Measurements from ENCODE around the gene MRGPRX4. TPM values are rescaled to one million over a fixed set of nuclear protein-coding genes. Genes with fewer than 3 reads are reported as not detected.

Gene MRGPRX4
- total and polyA plus RNA-seq, 2 donors from 2014 or later: not detected

- Histone ChIP-seq H3K27ac (ENCODE audit: low read depth in 2 of 2, low read length in 2 of 2) (no peak overlapping the region), H3K9ac (ENCODE audit: low read length in 3 of 3) (no peak overlapping the region), H3K4me3 (ENCODE audit: low read length in 3 of 3) (no peak overlapping the region), H3K27me3 (ENCODE audit: control insufficient read depth, insufficient read depth, low read length) (no peaks in the 10 kb centered on the region), H3K36me3 (ENCODE audit: control insufficient read depth in 2 of 3, insufficient read depth in 3 of 3, low read length in 3 of 3) (no peaks in the 10 kb centered on the region), H3K9me3 (ENCODE audit: control insufficient read depth in 2 of 3, insufficient read depth in 1 of 3, low read length in 3 of 3) (no peaks in the 10 kb centered on the region), H3K4me1 (ENCODE audit: control insufficient read depth in 2 of 3, insufficient read depth in 2 of 3, low read depth in 1 of 3, low read length in 3 of 3) (no peaks in the 10 kb centered on the region)
- DNase-seq: peak in 1 of 5 donors; percentile 39
- FAIRE-seq: no peak
- intact Hi-C loops (cut with DNase I): no loop called here
- TF ChIP-seq CTCF (IDR thresholded peaks at IDR 0.05; ENCODE audit: borderline replicate concordance, extremely low read depth, insufficient read depth): no peak
These were observed 31.6 kb downstream of the MRGPRX4 start for GRCh38 chr11:18204220-18204619.

GRCh38 chr11:18204771-18205170 is 32.1 kb downstream of the MRGPRX4 start:
- no peak for DNase-seq
- H3K4me1 ChIP-seq (ENCODE audit: control insufficient read depth in 2 of 3, insufficient read depth in 2 of 3, low read depth in 1 of 3, low read length in 3 of 3): no peaks in the 10 kb centered on the region
- no peak overlapping the region for H3K9ac ChIP-seq (ENCODE audit: low read length in 3 of 3)
- H3K27ac ChIP-seq (ENCODE audit: low read depth in 2 of 2, low read length in 2 of 2): no peak overlapping the region
- TF ChIP-seq CTCF (IDR thresholded peaks at IDR 0.05; ENCODE audit: borderline replicate concordance, extremely low read depth, insufficient read depth): no peak
- FAIRE-seq: no peak
- H3K36me3 ChIP-seq (ENCODE audit: control insufficient read depth in 2 of 3, insufficient read depth in 3 of 3, low read length in 3 of 3): no peaks in the 10 kb centered on the region
- intact Hi-C loops (cut with DNase I): no loop called here
- H3K9me3 ChIP-seq (ENCODE audit: control insufficient read depth in 2 of 3, insufficient read depth in 1 of 3, low read length in 3 of 3): no peaks in the 10 kb centered on the region
- H3K27me3 ChIP-seq (ENCODE audit: control insufficient read depth, insufficient read depth, low read length): no peaks in the 10 kb centered on the region
- no peak overlapping the region for H3K4me3 ChIP-seq (ENCODE audit: low read length in 3 of 3)

GRCh38 chr11:18209058-18209457 is 36.4 kb downstream of the MRGPRX4 start:
- H3K36me3 ChIP-seq (ENCODE audit: control insufficient read depth in 2 of 3, insufficient read depth in 3 of 3, low read length in 3 of 3): no peaks in the 10 kb centered on the region
- no peaks in the 10 kb centered on the region for H3K4me1 ChIP-seq (ENCODE audit: control insufficient read depth in 2 of 3, insufficient read depth in 2 of 3, low read depth in 1 of 3, low read length in 3 of 3)
- no peak overlapping the region for H3K4me3 ChIP-seq (ENCODE audit: low read length in 3 of 3)
- TF ChIP-seq CTCF (IDR thresholded peaks at IDR 0.05; ENCODE audit: borderline replicate concordance, extremely low read depth, insufficient read depth): no peak
- H3K9ac ChIP-seq (ENCODE audit: low read length in 3 of 3): no peak overlapping the region
- peak in 1 of 5 donors; percentile 49 for DNase-seq
- no peak for FAIRE-seq
- no peaks in the 10 kb centered on the region for H3K9me3 ChIP-seq (ENCODE audit: control insufficient read depth in 2 of 3, insufficient read depth in 1 of 3, low read length in 3 of 3)
- intact Hi-C loops (cut with DNase I): no loop called here
- no peak overlapping the region for H3K27ac ChIP-seq (ENCODE audit: low read depth in 2 of 2, low read length in 2 of 2)
- H3K27me3 ChIP-seq (ENCODE audit: control insufficient read depth, insufficient read depth, low read length): no peaks in the 10 kb centered on the region

- H3K27ac ChIP-seq (ENCODE audit: low read depth in 2 of 2, low read length in 2 of 2): no peak overlapping the region
- no peak overlapping the region for H3K4me3 ChIP-seq (ENCODE audit: low read length in 3 of 3)
- no peak for TF ChIP-seq CTCF (IDR thresholded peaks at IDR 0.05; ENCODE audit: borderline replicate concordance, extremely low read depth, insufficient read depth)
- DNase-seq: peak in 1 of 5 donors; percentile 42
- H3K9ac ChIP-seq (ENCODE audit: low read length in 3 of 3): no peak overlapping the region
- no peaks in the 10 kb centered on the region for H3K36me3 ChIP-seq (ENCODE audit: control insufficient read depth in 2 of 3, insufficient read depth in 3 of 3, low read length in 3 of 3)
- intact Hi-C loops (cut with DNase I): no loop called here
- no peaks in the 10 kb centered on the region for H3K4me1 ChIP-seq (ENCODE audit: control insufficient read depth in 2 of 3, insufficient read depth in 2 of 3, low read depth in 1 of 3, low read length in 3 of 3)
- no peaks in the 10 kb centered on the region for H3K9me3 ChIP-seq (ENCODE audit: control insufficient read depth in 2 of 3, insufficient read depth in 1 of 3, low read length in 3 of 3)
- no peak for FAIRE-seq
- no peaks in the 10 kb centered on the region for H3K27me3 ChIP-seq (ENCODE audit: control insufficient read depth, insufficient read depth, low read length)
These were observed 48.7 kb downstream of the MRGPRX4 start for GRCh38 chr11:18221274-18221876.

All from kidney (tissue), 14 donors.